Esophagus squamous epithelium (tissue), 4 donors: ENCODE results near the gene OPHN1.

ENCODE experiments used
- CTCF ChIP-seq, 6 experiments: fragments of 450-650 bp in 4 of 6; fragments of 200-600 bp in 2 of 6; sonication (generic) in 2 of 6; IDR thresholded peaks; one replicate each; pipeline ENCODE4 v1.5.1; 2016 to 2019; ENCODE audit warnings: antibody characterized with exemption in 6 of 6, mild to moderate bottlenecking in 4 of 6, moderate library complexity in 4 of 6
- POLR2A ChIP-seq, 4 donors: fragments of 450-650 bp; IDR thresholded peaks; one replicate each; pipeline ENCODE4 v1.6.1; 2017; ENCODE audit warnings: antibody characterized with exemption in 4 of 4, mild to moderate bottlenecking in 4 of 4, moderate library complexity in 3 of 4

GRCh38 chrX:68403522-68403921, 29.8 kb downstream of the OPHN1 start:
- TF ChIP-seq POLR2A (IDR thresholded peaks at IDR 0.05) (no peak), CTCF (IDR thresholded peaks at IDR 0.05) (no peak)
